ENCODE data around the gene IFIT1B.

DNA sequence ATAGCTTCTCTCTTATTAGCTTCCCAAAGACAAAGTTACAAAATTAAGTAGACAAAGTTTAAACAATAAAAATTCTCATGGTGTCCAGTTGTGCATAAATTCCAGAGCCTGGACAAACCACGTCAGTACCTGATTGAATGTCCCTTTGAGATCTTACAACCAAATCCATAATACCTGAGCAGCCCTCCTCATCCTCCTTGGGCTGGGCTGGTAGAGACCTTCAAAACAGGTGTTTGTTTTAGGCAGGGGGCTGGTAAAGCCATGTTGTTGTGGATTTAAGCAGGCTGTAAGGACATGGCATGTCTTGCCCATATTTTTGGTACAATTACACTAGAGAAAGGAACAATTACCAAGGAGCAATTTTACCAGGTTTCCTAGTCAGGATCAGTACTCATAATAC, 38.6 kb downstream of the IFIT1B start:
- TF ChIP-seq POLR2A (IDR thresholded peaks at IDR 0.05; ENCODE audit: borderline replicate concordance, extremely low read depth, insufficient read depth, insufficient read length) (no peak), SIN3A (IDR thresholded peaks at IDR 0.05; ENCODE audit: low read depth) (no peak), RAD21 (IDR thresholded peaks at IDR 0.05; ENCODE audit: low read depth) (no peak)
- TF ChIP-seq, protein P1, sequence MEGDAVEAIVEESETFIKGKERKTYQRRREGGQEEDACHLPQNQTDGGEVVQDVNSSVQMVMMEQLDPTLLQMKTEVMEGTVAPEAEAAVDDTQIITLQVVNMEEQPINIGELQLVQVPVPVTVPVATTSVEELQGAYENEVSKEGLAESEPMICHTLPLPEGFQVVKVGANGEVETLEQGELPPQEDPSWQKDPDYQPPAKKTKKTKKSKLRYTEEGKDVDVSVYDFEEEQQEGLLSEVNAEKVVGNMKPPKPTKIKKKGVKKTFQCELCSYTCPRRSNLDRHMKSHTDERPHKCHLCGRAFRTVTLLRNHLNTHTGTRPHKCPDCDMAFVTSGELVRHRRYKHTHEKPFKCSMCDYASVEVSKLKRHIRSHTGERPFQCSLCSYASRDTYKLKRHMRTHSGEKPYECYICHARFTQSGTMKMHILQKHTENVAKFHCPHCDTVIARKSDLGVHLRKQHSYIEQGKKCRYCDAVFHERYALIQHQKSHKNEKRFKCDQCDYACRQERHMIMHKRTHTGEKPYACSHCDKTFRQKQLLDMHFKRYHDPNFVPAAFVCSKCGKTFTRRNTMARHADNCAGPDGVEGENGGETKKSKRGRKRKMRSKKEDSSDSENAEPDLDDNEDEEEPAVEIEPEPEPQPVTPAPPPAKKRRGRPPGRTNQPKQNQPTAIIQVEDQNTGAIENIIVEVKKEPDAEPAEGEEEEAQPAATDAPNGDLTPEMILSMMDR (IDR thresholded peaks at IDR 0.05 in 2 of 3, conservative IDR thresholded peaks at IDR 0.05 in 1 of 3; ENCODE audit: borderline replicate concordance in 1 of 3, insufficient read depth in 1 of 3, low read depth in 2 of 3, low read length in 2 of 3): no peak

All from HCT116 (cell line).